Thyroid gland (tissue), 4 donors: ENCODE data around the gene PFKM.

Experiments used
- CTCF ChIP-seq, 6 experiments: fragments of 200-600 bp in 3 of 6; fragments of 450-650 bp in 3 of 6; sonication (generic) in 3 of 6; IDR thresholded peaks; one replicate each; pipeline ENCODE4 v1.5.1; 2016 to 2019; ENCODE audit warnings: antibody characterized with exemption in 6 of 6, mild to moderate bottlenecking in 2 of 6, inconsistent platforms in 1 of 6, moderate library complexity in 1 of 6
- POLR2A ChIP-seq, 2 donors: fragments of 450-650 bp; IDR thresholded peaks; one replicate each; pipeline ENCODE4 v1.6.1; 2017; ENCODE audit warnings: antibody characterized with exemption in 2 of 2, mild to moderate bottlenecking in 2 of 2, moderate library complexity in 1 of 2

- TF ChIP-seq CTCF (IDR thresholded peaks at IDR 0.05) (peak; percentile 61 to 92 (median 76)), POLR2A (IDR thresholded peaks at IDR 0.05) (no peak)
These were observed 70.4 kb downstream of the PFKM start for GRCh38 chr12:48189331-48190125.
